SU-DHL-6 (cell line): Measurements from ENCODE around the gene MEIKIN.

Source experiments
- EZH2phosphoT487 ChIP-seq: fragments of 200-600 bp; sonication (generic), shearing (Covaris generic); conservative IDR thresholded peaks from 2 replicates; pipeline ENCODE4 v1.6.1; 2018; ENCODE audit warnings: mild to moderate bottlenecking, antibody characterized with exemption, low read length, moderate library complexity, mixed read lengths
- TF ChIP-seq, protein P1 (sequence below): fragments of 200-600 bp; sonication (generic); IDR thresholded peaks from one replicate; pipeline ENCODE4 v1.5.1; 2017; ENCODE audit warnings: antibody characterized with exemption, mild to moderate bottlenecking, low read length, moderate library complexity; ENCODE audit not compliant: insufficient read depth, poor library complexity, severe bottlenecking

DNA sequence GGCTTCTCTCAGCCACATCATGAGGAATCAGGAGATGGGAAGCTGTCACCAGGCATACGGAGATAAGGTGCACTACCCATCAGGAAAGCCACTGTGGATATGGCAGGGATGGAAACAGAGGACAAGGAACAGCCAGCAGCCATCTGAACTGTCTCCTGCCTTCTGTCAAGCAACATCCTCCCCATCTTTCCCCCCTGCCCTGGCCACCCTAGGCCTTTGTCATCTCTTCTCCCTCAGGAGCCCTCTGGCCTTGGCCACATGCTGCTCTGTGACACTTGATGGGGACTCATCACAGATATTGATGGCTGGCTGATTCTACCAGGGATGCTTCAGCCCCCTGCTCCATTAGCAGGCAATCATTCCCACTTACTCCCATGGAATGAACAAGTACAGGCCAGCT, 21.1 kb upstream of the MEIKIN start:
- TF ChIP-seq, protein P1, sequence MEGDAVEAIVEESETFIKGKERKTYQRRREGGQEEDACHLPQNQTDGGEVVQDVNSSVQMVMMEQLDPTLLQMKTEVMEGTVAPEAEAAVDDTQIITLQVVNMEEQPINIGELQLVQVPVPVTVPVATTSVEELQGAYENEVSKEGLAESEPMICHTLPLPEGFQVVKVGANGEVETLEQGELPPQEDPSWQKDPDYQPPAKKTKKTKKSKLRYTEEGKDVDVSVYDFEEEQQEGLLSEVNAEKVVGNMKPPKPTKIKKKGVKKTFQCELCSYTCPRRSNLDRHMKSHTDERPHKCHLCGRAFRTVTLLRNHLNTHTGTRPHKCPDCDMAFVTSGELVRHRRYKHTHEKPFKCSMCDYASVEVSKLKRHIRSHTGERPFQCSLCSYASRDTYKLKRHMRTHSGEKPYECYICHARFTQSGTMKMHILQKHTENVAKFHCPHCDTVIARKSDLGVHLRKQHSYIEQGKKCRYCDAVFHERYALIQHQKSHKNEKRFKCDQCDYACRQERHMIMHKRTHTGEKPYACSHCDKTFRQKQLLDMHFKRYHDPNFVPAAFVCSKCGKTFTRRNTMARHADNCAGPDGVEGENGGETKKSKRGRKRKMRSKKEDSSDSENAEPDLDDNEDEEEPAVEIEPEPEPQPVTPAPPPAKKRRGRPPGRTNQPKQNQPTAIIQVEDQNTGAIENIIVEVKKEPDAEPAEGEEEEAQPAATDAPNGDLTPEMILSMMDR: no peak
- no peak for TF ChIP-seq EZH2phosphoT487
